Peyer's patch (tissue), 4 donors: ENCODE data around the gene LGALS12.

Experiments used
- POLR2A ChIP-seq, 2 donors: fragments of 450-650 bp; IDR thresholded peaks; one replicate each; pipeline ENCODE4 v1.5.1; 2017; ENCODE audit warnings: antibody characterized with exemption in 2 of 2, mild to moderate bottlenecking in 2 of 2, moderate library complexity in 2 of 2
- TF ChIP-seq, protein P1 (sequence below), 6 experiments: fragments of 450-650 bp in 4 of 6; fragments of 200-600 bp in 2 of 6; sonication (generic) in 1 of 6; IDR thresholded peaks; one replicate each; pipeline ENCODE4 v1.5.1; 2017 to 2019; ENCODE audit warnings: antibody characterized with exemption in 6 of 6, mild to moderate bottlenecking in 3 of 6, moderate library complexity in 1 of 6

DNA sequence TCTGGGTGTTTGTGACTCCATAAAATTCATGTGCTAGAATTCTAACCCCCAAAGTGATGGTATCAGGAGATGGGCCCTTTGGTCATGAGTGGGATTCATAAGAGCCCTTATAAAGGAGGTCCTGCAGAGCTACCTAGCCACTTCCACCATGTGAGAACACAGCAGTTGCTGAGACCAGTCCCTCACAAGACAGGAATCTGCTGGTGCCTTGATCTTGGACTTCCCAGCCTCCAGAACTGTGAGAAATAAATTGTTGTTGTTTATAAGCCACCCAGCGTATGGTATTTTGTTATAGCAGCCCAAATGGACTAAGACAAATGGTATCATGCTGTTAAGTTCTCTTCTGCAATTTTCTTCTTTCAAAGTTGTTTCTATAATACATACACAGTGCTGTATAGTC lies 13.4 kb upstream of the LGALS12 start:
- TF ChIP-seq, protein P1, sequence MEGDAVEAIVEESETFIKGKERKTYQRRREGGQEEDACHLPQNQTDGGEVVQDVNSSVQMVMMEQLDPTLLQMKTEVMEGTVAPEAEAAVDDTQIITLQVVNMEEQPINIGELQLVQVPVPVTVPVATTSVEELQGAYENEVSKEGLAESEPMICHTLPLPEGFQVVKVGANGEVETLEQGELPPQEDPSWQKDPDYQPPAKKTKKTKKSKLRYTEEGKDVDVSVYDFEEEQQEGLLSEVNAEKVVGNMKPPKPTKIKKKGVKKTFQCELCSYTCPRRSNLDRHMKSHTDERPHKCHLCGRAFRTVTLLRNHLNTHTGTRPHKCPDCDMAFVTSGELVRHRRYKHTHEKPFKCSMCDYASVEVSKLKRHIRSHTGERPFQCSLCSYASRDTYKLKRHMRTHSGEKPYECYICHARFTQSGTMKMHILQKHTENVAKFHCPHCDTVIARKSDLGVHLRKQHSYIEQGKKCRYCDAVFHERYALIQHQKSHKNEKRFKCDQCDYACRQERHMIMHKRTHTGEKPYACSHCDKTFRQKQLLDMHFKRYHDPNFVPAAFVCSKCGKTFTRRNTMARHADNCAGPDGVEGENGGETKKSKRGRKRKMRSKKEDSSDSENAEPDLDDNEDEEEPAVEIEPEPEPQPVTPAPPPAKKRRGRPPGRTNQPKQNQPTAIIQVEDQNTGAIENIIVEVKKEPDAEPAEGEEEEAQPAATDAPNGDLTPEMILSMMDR (IDR thresholded peaks at IDR 0.05) = no peak
- TF ChIP-seq POLR2A (IDR thresholded peaks at IDR 0.05) = no peak
